Suprapubic skin (tissue), 4 donors: ENCODE data around the gene NRGN. TPM values are rescaled to one million over a fixed set of nuclear protein-coding genes. Genes with fewer than 3 reads are reported as not detected.

Experiments
- DNase-seq, 2 donors: peaks; one replicate each; pipeline ENCODE4 v3.0.0-alpha.2; 2019; ENCODE audit warnings: low spot score in 2 of 2
- H3K27ac ChIP-seq: fragments of 200-600 bp; sonication (generic); one replicate; pipeline ENCODE4 v1.5.1; 2019
- H3K27me3 ChIP-seq: fragments of 200-600 bp; sonication (generic); one replicate; pipeline ENCODE4 v1.5.1; 2019
- H3K36me3 ChIP-seq: fragments of 200-600 bp; sonication (generic); one replicate; pipeline ENCODE4 v1.5.1; 2019
- H3K4me1 ChIP-seq: fragments of 200-600 bp; sonication (generic); one replicate; pipeline ENCODE4 v1.5.1; 2019
- H3K4me3 ChIP-seq: fragments of 200-600 bp; sonication (generic); one replicate; pipeline ENCODE4 v1.5.1; 2019; ENCODE audit warnings: mild to moderate bottlenecking
- H3K9me3 ChIP-seq: fragments of 200-600 bp; sonication (generic); one replicate; pipeline ENCODE4 v1.5.1; 2019
- EP300 ChIP-seq: sonication (generic); formaldehyde crosslinking; IDR thresholded peaks from one replicate; pipeline ENCODE4 v1.6.1; 2017; ENCODE audit warnings: antibody characterized with exemption
- POLR2A ChIP-seq, 2 donors: fragments of 450-650 bp; IDR thresholded peaks; one replicate each; pipeline ENCODE4 v1.6.1; 2017; ENCODE audit warnings: antibody characterized with exemption in 2 of 2, mild to moderate bottlenecking in 2 of 2, moderate library complexity in 2 of 2
- POLR2AphosphoS5 ChIP-seq, 3 donors: sonication (generic); formaldehyde crosslinking; IDR thresholded peaks; one replicate each; pipeline ENCODE4 v1.6.1; 2017; ENCODE audit warnings: antibody characterized with exemption in 3 of 3
- WGBS: methylation state at CpG from one replicate; pipeline ENCODE4 v1.1.5; 2018; 5-methylcytosine and 5-hydroxymethylcytosine counted together
- total RNA-seq, 4 donors: library from RNA; depleted of rRNA; stranded (reverse); fragments of >200 nt; gene quantifications; one replicate each; pipeline ENCODE4 v1.1.0, GENCODE V29; 2016
- TF ChIP-seq, protein P1 (sequence below), 2 donors: fragments of 200-600 bp in 1 of 2; fragments of 450-650 bp in 1 of 2; sonication (generic) in 1 of 2; IDR thresholded peaks; one replicate each; pipeline ENCODE4 v1.5.1; 2016 to 2019; ENCODE audit warnings: antibody characterized with exemption in 2 of 2, mild to moderate bottlenecking in 1 of 2, moderate library complexity in 1 of 2

The NRGN gene
- total RNA-seq, 4 donors from 2014 or later = 0.65 to 1.3 TPM; not detected in 2

DNA sequence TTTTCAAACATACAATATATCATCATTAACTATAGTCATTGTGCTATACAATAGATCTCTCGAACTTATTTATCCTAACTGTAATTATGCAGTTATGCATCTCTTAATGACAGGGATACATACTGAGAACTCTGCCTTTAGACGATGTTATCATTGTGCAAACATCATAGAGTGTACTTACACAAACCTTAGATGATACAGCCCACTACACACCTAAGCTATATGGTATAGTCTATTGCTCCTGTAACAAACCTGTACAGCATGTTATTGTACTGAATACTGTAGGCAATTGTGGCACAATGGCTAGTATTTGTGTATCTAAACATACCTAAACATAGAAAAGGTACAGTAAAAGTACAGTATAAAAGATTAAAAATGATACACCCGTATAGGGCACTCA lies 27.4 kb upstream of the NRGN start:
- peaks cover 16% of the 10 kb centered on the region for H3K27me3 ChIP-seq
- WGBS = 79% methylated on average over 3 of the region's 3 CpGs
- no peak for TF ChIP-seq POLR2A (IDR thresholded peaks at IDR 0.05)
- TF ChIP-seq, protein P1, sequence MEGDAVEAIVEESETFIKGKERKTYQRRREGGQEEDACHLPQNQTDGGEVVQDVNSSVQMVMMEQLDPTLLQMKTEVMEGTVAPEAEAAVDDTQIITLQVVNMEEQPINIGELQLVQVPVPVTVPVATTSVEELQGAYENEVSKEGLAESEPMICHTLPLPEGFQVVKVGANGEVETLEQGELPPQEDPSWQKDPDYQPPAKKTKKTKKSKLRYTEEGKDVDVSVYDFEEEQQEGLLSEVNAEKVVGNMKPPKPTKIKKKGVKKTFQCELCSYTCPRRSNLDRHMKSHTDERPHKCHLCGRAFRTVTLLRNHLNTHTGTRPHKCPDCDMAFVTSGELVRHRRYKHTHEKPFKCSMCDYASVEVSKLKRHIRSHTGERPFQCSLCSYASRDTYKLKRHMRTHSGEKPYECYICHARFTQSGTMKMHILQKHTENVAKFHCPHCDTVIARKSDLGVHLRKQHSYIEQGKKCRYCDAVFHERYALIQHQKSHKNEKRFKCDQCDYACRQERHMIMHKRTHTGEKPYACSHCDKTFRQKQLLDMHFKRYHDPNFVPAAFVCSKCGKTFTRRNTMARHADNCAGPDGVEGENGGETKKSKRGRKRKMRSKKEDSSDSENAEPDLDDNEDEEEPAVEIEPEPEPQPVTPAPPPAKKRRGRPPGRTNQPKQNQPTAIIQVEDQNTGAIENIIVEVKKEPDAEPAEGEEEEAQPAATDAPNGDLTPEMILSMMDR (IDR thresholded peaks at IDR 0.05) = no peak
- TF ChIP-seq EP300 = no peak
- TF ChIP-seq POLR2AphosphoS5 (IDR thresholded peaks at IDR 0.05) = no peak
- no peaks in the 10 kb centered on the region for H3K9me3 ChIP-seq
- no peak overlapping the region for H3K4me3 ChIP-seq
- no peak for DNase-seq
- H3K27ac ChIP-seq = no peak overlapping the region
- no peaks in the 10 kb centered on the region for H3K36me3 ChIP-seq
- peaks cover under 1% of the 10 kb centered on the region for H3K4me1 ChIP-seq

DNA sequence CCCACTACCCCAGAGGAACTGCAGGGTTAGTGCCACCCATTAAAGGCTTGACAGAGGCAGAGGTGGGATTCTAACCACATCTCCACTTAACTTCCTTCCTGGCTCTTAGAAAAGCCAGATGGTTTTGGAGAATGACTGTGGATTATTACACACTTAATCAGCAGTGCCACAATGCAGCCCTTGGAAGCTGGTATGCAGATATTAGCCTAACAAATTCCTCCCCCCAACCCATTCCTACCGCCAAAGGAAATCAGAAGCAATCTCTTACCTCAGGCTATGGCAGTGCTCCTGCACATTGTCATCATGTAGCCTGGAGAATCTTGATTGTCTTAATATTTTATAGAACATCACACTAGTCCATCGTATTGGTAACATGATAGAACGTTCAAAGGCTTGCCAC lies 23.2 kb upstream of the NRGN start:
- H3K4me3 ChIP-seq = no peak overlapping the region
- no peaks in the 10 kb centered on the region for H3K36me3 ChIP-seq
- H3K9me3 ChIP-seq = no peaks in the 10 kb centered on the region
- DNase-seq = no peak
- peaks cover 51% of the 10 kb centered on the region for H3K27me3 ChIP-seq
- 50% methylated on average over 3 of the region's 3 CpGs for WGBS
- H3K4me1 ChIP-seq = peaks cover 17% of the 10 kb centered on the region
- H3K27ac ChIP-seq = no peak overlapping the region
- no peak for TF ChIP-seq EP300
- no peak for TF ChIP-seq POLR2A (IDR thresholded peaks at IDR 0.05)
- TF ChIP-seq, protein P1 (IDR thresholded peaks at IDR 0.05) = no peak
- TF ChIP-seq POLR2AphosphoS5 (IDR thresholded peaks at IDR 0.05) = no peak

DNA sequence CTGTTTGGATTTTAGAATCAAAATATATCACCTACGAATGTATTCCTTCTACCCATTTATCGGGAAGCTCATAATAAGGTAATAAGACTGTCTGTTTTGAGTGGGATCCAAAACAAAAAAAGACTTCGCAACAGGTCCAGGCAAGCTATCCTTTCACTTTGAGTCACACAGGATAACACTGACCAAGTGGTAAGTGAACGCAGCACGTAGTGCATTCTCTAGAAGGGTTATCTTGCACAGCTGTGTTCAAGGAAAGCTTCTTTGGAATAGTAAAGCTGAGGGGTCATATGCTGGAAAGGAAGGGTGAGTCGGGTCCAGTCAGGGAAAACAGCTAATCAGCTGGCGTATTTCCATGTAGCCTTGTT lies 22.3 kb upstream of the NRGN start:
- H3K9me3 ChIP-seq = no peaks in the 10 kb centered on the region
- no peaks in the 10 kb centered on the region for H3K36me3 ChIP-seq
- H3K4me1 ChIP-seq = peaks cover 19% of the 10 kb centered on the region
- H3K27ac ChIP-seq = no peak overlapping the region
- DNase-seq = no peak
- TF ChIP-seq POLR2AphosphoS5 (IDR thresholded peaks at IDR 0.05) (no peak), EP300 (no peak), POLR2A (IDR thresholded peaks at IDR 0.05) (no peak)
- TF ChIP-seq, protein P1 (IDR thresholded peaks at IDR 0.05) = no peak
- peak overlapping the region; percentile 47 for H3K4me3 ChIP-seq
- peaks cover 58% of the 10 kb centered on the region for H3K27me3 ChIP-seq
- 35% methylated on average over 7 of the region's 7 CpGs for WGBS

DNA sequence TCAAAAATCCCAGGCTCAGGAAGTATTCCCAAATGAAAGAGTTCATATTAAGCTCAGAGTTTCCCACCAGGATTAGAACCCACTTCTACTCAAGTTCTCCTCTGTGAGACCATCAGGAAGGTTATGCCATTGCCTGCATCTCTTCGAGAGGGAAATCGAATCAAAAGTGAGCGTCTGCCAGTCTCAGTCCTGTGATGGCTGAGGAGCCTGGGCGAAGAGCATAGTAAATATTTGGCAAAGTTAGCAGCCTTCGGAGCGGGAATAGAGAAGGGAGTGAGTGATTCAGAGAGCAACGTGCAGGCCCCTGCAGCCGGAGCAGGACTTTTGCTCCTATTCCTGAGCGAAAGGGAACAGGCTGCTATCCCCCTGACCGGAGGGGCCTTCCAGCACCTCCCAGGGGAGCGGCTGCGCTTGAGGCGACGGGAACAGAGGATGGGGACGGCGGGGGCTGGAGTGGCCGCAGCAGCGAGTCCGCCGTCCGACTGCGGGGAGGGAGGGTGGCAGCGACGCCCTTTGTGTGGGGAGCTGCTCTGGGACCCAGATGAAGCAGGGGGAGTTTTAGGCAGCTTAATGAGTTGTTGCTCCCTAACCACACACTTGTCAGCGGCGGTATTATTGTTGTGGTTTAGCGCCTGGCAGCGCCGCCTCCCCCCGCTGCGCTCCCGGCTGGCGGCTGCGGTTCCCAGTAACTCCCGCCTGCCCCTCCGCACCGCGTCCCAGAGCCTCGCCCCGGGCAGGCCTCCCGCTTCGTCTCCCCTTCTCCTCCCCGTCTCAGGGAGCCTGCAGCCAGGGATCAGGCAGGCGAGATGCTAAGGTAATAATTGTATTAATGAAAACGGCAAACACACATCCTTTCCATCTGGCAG lies 21.7 kb upstream of the NRGN start:
- Histone ChIP-seq H3K9me3 (no peaks in the 10 kb centered on the region), H3K27ac (no peak overlapping the region), H3K4me3 (peak overlapping the region; percentile 47), H3K36me3 (no peaks in the 10 kb centered on the region), H3K27me3 (peaks cover 65% of the 10 kb centered on the region), H3K4me1 (peaks cover 19% of the 10 kb centered on the region)
- under 1% methylated on average over 26 of the region's 45 CpGs for WGBS
- TF ChIP-seq, protein P1 (IDR thresholded peaks at IDR 0.05) = no peak
- no peak for TF ChIP-seq EP300
- no peak for TF ChIP-seq POLR2AphosphoS5 (IDR thresholded peaks at IDR 0.05)
- TF ChIP-seq POLR2A (IDR thresholded peaks at IDR 0.05) = no peak
- no peak for DNase-seq

DNA sequence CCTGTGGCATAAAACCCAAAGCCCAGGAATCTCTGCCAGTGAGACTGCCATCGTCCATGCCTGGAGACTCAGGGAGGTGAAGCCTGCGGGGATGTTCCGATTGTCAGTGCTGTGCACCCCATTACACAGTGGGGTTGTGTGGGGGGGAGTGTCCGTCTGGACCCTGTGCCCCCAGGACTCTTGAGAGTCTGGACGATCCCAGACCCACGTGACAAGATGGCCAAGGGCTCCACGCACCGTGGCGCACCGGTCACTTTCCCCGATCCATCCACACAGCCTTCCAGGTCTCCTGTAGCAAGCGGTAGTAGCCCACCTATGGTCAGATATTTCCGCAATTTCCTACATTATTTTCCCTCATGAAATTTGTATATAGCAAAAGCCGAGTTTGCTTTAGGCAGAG lies 20.9 kb upstream of the NRGN start:
- Histone ChIP-seq H3K4me1 (peaks cover 19% of the 10 kb centered on the region), H3K36me3 (no peaks in the 10 kb centered on the region), H3K4me3 (no peak overlapping the region), H3K27ac (no peak overlapping the region), H3K9me3 (no peaks in the 10 kb centered on the region), H3K27me3 (peaks cover 72% of the 10 kb centered on the region)
- TF ChIP-seq EP300 (no peak), POLR2AphosphoS5 (IDR thresholded peaks at IDR 0.05) (no peak), POLR2A (IDR thresholded peaks at IDR 0.05) (no peak)
- TF ChIP-seq, protein P1 (IDR thresholded peaks at IDR 0.05) = no peak
- no peak for DNase-seq
- WGBS = 38% methylated on average over 12 of the region's 14 CpGs
